SH-SY5Y (cell line): ENCODE measurements around the gene SLC35F4.

Source experiments
- GATA2 ChIP-seq: IDR thresholded peaks from 2 replicates; pipeline ENCODE4 v1.6.1; 2011; ENCODE audit warnings: mild to moderate bottlenecking, low read depth, low read length
- GATA3 ChIP-seq: IDR thresholded peaks from 2 replicates; pipeline ENCODE4 v1.6.1; 2011; ENCODE audit warnings: low read depth, mild to moderate bottlenecking, low read length, moderate library complexity

DNA sequence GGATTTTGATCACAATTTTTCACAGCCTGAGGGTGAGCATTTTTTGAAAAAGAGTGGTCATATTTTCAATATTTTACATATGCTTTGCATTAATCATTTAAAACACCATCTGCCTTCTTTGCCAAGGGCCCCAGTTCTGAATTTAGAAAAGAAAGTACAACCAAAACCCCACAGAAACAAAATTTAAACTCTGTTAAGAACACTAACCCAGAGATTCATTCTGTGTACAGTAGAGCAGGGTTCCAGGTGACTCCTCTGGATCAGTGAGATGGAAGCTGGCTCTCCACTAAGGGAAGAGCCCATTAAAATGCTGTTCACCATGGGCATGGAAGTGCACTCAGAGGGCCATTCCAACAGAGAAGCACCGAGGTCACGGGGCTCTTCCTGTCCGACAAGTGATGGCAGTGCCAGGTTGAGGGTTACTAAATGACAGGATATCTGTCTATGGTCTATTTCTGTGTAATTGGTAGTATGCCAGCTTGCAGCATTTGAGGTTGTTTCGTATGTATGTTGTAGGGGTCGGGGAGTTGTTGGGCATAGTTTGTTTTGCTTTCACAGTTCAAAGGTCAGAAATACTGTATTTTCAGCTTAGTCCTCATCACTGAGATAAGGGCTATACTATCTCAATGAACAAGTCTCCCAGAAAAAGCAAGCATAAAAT lies 95.9 kb downstream of the SLC35F4 start:
- TF ChIP-seq GATA2 (no peak), GATA3 (no peak)
